Hepatic stellate cell (primary cell): ENCODE data around the gene CLEC6A.
"Not testable (repeated sequence)": the region's sequence is repeated elsewhere in the genome, so short reads cannot be mapped to it uniquely, and the experiment has no call there.

Experiments used
- DNase-seq: peaks from one replicate; pipeline ENCODE4 v3.0.0; 2011; ENCODE audit warnings: low spot score

The CLEC6A gene

DNA sequence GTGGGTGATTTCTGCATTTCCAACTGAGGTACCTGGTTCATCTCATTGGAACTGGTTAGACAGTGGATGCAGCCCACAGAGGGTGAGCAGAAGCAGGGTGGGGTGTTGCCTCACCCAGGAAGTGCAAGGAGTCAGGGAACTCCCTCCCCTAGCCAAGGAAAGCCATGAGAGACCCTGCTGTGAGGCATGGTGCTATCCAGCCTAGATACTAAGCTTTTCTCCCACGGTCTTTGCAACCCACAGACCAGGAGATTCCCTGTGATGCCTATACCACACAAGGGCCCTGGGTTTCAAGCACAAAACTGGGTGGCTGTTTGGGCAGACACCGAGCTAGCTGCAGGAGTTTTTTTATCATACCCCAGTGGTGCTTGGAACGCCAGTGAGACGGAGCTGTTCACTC lies 39.9 kb downstream of the CLEC6A start:
- DNase-seq = not testable (repeated sequence)

DNA sequence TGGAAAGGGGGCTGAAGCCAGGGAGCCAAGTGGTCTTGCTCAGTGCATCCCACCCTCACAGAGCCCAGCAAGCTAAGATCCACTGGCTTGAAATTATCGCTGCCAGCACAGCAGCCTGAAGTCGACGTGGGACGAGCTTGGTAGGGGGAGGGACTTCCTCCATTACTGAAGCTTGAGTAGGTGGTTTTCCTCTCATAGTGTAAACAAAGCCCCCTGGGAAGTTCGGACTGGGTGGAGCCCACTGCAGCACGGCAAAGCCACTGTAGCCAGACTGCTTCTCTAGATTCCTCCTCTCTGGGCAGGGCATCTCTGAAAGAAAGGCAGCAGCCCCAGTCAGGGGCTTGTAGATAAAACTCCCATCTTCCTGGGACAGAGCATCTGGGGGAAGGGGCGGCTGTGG lies 40.3 kb downstream of the CLEC6A start:
- DNase-seq = not testable (repeated sequence)

DNA sequence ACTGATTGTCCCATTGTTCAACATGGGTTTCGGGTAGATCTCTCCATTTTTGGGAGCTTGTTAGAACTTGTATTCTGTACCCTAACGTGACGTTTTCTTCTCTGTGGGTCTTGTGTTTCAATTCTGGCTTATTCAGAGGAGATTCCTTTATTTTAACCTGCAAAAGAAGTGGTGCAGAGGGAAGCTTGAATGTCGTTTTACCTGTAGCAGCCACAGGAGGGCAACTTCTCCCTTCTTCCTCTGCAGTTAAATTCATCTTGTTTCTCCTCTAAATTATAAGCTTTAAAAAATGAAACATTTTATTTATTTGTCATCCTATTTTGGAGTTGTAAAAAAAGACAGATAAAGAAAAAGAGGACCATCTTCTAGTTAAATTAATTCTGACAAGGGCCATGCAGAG lies 43.9 kb downstream of the CLEC6A start:
- no peak for DNase-seq

DNA sequence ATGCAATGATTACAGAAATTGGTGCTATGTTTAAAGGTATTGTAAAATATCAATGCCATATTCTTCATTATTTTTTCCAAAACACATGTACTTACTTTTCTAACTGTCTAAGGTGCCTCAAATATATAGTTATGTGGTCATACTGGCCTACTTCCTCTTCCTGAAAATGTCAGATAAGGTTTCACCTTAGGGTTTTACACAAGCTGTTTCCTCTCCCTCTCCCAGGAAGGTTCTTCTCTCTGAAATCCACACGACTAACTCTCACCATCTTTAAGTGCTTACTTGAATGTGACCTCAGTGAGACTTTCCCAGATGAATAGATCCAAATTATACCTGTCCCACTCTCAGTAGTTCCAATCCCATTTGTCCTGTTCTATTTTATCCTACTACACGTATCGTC lies 46.0 kb downstream of the CLEC6A start:
- DNase-seq = no peak

DNA sequence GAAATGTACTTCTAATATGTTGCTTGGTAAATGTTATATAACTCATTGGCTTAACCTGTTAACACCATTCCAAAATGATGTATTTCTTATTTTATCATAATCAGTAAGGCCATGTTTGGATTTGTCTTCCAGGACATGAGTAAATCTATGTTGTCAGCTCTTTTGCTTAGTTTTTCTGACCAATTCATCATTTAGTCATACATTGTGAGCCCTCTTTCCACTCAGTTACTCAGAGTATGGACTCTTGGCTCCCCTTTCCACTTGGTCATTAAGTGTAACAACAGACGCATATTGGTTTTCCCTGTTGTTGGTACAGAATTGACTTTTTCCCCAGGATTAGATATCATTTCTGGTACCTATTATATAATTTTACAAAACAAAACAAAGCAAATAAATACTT lies 48.6 kb downstream of the CLEC6A start:
- no peak for DNase-seq

DNA sequence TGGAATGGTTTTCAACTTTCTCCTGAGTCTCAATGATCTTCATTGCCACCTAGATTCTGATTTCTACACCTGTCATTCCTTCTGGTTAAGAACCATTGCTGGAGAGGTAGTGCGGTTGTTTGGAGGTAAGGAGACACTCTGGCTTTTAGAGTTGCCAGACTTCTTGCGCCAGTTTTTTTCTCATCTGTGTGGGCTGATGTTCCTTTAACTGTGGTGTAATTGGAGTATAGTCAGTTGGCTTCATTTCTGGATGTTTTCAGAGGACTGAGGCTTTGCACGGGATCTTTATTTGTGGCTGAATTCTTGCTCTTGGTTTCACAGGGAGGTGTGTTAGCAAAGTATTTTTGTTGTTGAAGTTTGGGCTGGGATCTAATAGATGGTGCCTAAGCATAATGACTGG lies 51.8 kb downstream of the CLEC6A start:
- no peak for DNase-seq

DNA sequence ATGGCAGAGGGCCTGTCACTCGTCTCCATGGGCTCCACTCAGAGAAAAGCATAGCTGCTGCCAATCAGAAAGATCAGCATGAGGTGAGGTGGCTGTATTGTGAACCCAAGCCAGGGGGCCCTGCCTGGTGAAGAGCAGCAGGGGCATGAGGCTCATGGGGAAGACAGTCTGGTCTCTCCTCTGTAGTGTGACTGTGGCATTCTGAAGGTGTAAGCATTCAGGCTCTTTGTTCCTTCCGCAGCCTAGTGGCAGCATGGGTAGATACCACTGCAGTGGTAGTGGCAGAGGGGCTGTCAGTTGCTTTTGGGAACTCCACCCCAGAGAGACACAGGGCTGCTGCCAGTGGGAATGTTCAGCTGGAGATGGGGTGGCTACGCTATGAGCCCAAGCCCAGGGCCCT lies 52.5 kb downstream of the CLEC6A start:
- no peak for DNase-seq

DNA sequence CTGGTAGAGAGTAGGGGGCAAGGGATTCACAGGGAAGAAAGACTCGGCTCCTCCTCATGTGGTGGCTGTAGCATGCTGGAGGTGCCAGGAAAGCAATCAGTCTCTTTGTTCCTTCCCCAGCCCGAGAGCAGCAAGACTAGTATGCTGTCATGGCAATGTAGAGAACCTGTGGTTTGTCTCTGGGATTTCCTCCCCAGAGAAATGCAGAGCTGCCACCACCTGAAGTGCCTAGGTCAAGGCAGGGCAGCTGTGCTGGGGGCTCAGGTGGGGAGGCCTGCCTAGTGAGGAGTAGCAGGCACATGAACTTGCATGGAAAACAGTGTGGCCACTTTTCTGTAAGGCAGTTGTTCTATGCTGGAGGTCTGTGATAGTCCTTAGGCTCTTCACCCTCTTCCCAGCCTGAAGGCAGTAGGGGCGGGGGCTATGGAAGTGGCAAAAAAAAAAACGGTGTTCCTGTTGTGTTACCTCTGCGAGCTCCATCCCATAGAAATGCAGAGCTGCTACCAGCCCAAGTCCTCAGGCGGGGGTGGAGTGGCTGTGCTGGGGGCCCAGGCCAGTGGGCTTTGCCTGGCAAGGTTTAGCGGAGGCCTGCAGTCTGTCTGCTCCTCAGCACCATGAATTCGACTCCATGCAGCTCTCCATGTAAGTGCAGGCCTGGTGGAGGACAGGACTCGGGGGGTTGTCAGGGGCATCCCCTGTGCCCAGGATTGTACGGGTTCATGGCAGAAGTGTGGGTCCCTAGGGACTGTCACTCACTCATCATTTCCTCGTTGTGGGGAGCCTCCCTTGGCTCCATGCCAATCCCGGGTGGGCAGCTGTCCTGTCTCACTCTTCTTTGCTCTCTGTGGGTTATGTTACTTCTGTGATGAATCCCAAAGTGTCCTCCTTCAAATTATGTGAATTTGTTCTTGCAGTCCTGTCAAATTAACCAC lies 53.4 kb downstream of the CLEC6A start:
- no peak for DNase-seq

DNA sequence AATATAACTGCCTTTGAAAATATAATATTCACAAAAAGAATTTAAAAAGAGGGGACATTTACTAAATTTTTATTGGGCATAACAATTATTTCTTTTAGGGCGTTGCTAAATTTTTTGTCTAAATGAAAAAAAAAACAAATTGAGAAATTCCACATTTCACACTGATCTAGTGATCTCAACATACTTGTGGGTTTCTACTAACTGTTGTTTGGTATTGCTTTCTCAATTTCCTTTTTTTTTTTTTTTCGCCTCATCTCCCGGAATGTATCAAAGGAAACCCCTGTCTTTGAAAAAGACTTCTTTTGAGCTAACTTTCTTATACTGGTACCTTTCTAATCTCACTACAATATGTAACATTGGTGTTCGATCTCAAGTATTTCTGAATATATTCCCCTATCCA lies 57.5 kb downstream of the CLEC6A start, which contains the start of gene CLEC4D:
TSS of gene CLEC4D (plus strand) at position 248 of the 400 bp plus-strand sequence. CDS start 230 bp downstream, outside the sequence.
- no peak for DNase-seq

DNA sequence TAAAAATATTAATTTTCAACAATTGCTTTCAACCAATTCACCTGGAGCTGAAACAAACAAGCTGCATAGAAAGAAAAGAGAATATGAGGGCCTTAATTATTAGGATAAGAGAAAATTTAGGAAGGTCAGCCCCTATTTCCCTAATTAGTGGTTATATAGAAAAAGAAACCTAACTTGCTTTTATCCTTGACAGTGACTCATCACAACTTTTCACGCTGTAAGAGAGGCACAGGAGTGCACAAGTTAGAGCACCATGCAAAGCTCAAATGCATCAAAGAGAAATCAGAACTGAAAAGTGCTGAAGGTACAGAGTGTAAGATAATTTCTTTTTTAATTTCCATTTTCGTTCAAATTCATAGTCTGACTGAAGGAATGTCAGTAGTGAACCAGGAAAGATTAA lies 62.2 kb downstream of the CLEC6A start:
- DNase-seq = no peak

DNA sequence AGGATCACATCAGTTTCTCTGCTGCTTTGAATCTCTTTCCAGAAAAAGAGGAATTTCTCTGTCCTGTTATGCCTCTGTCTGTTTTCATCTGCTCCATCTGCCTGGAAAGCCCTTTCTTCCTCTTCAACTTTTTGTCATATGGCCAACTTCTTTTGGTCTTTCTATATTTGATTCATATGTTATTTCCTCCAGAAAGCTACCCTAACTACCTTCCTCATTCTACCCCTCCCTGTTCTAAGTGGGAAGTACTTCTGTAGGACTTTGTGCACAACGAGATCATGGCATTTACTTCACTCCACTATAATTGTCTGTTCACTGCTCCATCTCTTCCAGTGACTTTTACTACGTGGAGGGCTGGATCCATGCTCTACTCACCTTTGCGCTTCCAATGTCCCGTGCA lies 63.4 kb downstream of the CLEC6A start:
- DNase-seq = no peak

DNA sequence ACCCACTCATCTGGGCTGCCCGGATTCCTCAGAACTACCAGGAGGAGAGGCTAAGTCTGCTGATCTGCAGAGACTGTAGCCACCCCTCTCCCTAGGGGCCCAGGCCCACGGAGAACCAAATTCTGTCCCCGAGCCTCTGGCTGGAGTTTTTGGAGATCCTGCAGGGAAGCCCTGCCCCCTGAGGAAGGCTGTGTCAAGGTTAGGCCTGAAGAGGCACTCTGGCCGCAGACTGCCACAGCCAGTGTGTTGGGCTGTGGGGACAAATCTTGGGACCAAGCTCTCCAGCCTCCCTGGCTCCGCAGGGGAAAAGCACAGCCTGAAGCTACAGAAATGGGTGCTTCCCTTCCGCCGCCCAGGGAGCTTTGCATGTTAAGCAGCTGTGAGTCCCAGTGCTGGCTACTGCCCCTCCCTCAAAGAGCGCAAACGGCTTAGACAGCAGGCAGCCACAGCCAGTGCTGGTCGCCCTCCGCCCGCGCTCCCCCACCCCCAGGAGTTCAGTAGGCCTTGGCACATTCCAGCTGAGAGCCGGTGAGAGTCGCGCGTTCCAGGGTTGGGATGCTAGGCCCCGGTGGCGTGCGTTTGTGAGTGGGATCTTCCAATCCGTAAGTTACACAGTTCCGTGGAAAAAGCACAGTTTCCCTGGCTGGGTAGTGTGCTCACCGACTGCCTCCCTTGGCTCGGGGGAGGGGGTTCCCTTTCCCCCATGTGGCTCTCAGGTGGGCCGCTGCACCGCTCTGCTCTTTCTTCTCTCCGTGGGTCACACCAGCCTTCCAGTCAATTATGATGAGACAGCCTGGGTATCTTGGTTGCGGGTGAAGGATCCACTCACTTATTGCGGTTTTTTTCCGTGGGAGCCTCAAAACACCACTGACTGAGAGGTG lies 71.7 kb downstream of the CLEC6A start:
- no peak for DNase-seq
